ENCODE data around the gene ABCF2.

ABCF2 gene

DNA sequence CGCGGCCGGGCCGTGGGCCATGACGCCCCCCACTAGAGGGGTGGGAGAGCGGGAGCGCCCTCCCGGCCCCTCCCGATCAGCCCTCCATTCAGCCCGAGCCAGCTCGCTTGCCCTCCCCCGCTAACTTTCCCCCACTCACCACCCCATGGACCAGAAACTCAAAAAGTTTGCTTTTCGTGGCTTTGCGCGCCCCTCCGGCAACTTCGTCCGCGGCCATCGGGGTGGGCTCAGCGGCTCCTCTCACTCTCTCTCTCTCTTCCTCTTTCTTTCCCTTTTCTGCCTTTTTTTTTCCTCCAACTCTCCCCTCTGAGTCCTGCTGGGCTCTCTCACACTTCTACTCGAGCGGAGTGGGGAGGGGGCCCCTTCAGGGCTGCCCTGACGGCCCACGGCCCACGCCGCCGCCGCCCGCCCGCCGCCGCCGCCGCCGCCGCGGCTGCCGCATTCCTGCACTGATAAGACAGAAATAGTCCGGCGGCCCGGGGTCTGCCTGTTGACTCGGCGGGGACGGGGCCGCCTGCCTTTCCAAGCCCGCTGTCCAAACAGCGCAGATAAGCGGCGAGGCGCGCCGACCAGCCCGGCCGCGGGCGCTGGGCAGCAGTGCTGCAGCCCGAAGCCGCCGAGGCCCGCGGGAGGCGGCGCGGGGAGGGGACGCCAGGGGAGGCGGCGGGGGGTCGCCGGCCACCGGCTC, 21.5 kb upstream of the ABCF2 start, which contains the start of gene SMARCD3:
Gene SMARCD3 (minus strand): TSS at position 349 of the 688 bp plus-strand sequence. CDS start 132 bp downstream, at position 217.
- peak within 1 kb of the TSS; percentile 84 for H3K27ac ChIP-seq
- TF ChIP-seq, protein P1, sequence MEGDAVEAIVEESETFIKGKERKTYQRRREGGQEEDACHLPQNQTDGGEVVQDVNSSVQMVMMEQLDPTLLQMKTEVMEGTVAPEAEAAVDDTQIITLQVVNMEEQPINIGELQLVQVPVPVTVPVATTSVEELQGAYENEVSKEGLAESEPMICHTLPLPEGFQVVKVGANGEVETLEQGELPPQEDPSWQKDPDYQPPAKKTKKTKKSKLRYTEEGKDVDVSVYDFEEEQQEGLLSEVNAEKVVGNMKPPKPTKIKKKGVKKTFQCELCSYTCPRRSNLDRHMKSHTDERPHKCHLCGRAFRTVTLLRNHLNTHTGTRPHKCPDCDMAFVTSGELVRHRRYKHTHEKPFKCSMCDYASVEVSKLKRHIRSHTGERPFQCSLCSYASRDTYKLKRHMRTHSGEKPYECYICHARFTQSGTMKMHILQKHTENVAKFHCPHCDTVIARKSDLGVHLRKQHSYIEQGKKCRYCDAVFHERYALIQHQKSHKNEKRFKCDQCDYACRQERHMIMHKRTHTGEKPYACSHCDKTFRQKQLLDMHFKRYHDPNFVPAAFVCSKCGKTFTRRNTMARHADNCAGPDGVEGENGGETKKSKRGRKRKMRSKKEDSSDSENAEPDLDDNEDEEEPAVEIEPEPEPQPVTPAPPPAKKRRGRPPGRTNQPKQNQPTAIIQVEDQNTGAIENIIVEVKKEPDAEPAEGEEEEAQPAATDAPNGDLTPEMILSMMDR (conservative IDR thresholded peaks at IDR 0.05) = no peak

DNA sequence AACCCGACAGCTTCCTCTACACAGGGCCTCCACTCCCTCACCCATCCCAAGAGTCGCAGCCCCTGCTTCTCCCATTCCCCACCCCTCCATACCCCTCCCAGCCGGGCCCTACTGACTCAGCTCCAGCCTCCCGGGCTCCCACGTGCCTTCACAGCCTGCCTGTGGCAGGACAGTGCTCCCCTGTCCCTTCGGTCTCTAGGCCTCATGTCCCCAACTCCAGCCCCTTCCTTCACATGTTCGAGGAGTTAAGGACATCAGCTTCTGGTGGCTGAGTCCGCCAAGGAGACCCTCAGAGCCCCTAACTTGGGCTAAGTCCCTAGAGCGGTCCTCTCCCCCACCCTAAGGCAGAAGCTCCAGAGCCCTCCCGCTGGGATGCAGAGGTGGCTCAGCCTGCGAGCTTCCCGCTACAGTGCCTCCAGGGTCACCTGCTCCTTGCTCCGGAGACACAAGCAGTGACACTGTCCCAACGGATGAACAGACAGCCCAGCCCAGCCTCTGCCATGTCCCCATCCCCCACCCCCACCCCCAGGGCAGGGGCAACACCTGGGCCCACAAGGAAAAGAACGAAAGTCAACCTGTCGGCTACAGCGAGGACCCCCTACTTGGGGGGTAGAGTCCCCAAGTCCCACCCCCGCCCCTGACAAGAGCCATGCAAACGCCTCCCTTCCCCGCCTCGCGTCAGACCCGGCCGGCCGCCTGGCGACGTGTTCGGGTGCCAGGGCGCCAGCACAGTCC, 20.8 kb upstream of the ABCF2 start:
- TF ChIP-seq, protein P1 (conservative IDR thresholded peaks at IDR 0.05) = no peak
- peak overlapping the region; percentile 84 for H3K27ac ChIP-seq

DNA sequence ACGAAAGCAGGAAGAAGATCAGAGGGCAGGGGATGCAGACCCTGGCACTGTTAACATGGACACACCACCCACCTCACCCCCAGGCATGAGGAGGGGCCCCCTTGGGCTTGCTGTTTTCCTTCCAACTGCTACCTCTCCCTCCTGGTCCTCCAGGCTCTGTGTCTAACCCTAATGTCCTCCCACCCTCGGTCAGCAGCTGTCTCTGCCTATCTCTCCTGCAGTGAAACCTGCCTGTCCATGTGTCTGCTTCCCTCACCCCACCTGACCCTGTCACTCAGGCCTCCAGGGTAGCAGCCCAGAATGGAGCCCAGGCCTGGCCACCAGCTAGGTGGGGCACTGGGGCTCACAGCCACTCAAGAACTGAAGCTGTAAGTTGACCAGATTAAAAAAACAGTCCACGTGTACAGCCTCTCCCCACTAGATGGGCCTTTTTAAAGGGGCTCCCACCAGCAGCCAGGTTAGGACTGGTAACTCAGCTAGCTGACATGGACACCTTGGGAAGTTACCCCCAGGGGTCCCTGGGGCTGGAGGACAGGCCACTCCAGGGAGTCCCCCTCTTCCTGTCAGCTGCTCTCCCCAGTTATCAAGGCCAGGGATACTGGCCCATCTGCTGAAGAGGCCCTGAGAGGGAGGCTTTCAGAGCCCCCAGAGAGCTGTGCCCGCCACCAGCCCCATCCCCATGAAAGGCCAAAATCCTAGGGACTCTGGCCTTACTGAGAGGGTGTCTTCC, 20.0 kb upstream of the ABCF2 start:
- TF ChIP-seq, protein P1 (conservative IDR thresholded peaks at IDR 0.05) = no peak

DNA sequence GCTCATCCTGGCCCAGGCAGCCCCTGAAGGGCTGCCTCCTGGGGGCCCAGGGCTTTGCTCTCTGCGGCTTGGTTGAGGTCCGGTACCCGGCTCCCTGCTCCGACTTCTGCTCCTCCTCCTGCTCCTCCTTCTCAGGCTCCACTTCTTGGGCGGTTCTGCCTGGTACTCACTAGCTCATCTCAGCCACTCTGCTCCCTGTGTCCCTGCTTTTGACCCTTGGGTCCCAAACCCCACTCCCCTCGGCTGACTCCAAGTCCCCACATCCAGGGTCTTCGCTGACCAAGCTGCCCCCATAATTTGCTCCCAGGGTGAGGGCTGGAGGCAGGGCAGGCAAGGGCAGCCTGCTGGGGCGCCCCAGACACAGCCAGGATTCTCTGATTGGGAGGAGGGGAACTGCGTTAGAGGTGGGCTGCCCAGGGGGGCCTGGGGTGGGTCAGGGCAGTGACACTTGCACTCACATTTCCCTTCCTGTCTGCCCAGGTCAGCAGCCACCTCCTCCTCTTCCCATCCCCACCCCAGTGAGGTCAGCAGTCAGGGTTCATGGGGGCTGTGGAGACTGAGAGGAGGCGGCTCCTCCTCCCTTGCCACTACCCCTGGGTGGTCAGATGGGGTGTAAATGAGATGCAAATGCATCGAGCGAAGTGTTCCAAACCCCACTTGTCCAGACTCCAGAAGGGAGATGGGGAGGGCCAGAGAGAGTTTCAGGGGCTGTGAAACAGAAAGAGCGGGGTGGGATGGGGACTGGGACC, 19.3 kb upstream of the ABCF2 start:
- no peak overlapping the region for H3K27ac ChIP-seq
- TF ChIP-seq, protein P1 (conservative IDR thresholded peaks at IDR 0.05) = no peak

More for the DNA sequence above, 20.0 kb upstream of the ABCF2 start:
- H3K27ac ChIP-seq = no peak overlapping the region; the same call in 1 of the 2 replicates

DNA sequence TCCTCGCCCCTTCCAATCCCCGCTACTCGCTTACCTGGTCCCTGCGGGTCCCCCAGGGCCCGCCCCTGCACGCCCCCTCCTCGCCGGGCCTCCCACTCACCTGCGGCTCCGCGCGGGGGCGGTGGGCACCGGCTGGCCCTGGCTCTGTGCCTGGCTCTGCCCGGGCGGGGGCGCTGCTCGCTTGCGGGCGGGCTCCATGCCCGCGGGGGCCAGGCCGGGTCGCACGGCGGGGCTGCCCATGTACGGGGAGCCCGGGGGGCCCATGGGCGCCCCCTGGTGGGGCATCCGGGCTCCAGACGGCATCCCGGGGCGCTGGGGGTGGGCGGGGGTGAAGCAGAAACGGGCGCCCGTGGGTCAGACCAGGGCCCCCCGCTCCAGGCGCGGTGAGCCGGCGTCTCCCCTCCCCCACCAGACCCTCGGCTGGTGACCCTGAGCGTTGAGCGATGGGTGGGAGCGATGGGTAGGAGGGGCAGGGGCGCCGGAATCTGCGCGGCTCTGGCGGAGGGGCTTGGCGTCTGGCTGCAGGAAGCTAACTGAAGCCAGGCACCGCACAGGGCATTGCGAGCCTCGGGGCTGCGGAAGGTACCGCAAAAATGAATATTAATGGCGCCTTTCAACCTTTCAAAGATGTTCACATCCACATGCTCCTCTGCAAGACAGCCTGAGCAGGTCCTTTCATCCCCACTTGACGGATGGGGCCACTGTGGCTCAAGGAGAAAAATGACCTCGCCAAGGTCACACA, 18.5 kb upstream of the ABCF2 start:
- H3K27ac ChIP-seq = peak overlapping the region; percentile 37; the same call in 1 of the 2 replicates
- TF ChIP-seq, protein P1 (conservative IDR thresholded peaks at IDR 0.05) = peak; percentile 86

DNA sequence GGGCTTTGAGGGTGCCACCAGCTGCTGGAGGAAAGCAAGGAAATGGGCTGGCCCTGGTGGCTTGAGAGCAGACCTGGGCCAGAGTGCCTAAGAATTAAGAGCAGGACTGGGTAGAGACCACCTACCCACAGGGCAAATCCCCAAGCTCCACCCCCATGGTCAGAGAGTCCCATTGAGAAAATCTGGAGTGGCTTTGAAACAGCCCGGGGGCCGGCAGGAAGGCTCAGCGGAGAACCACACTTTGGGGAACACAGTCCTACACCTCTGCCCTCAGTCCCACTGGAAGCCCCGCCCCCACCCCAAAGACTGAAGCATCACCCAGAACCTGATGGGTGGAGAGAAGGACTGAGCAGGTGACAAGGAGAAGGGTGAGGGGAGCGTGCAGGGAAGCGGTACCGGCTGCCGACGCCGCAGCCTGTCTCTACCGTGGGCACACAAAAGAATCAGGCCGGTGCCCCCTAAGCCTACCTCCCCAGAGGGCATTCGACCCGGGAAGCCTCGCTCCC, 17.9 kb upstream of the ABCF2 start:
- TF ChIP-seq, protein P1 (conservative IDR thresholded peaks at IDR 0.05) = no peak
- peak overlapping the region; percentile 37; the same call in 1 of the 2 replicates for H3K27ac ChIP-seq
